NCI-H524 (cell line): ENCODE measurements around the gene CPVL.
A peak's percentile ranks its signal among the peaks of the same experiment; 100 is the strongest.

Experiments used
- DNase-seq, 2 experiments: peaks; one replicate each; lab custom pipeline; 2025; lab: John Stamatoyannopoulos, UW

The CPVL gene

DNA sequence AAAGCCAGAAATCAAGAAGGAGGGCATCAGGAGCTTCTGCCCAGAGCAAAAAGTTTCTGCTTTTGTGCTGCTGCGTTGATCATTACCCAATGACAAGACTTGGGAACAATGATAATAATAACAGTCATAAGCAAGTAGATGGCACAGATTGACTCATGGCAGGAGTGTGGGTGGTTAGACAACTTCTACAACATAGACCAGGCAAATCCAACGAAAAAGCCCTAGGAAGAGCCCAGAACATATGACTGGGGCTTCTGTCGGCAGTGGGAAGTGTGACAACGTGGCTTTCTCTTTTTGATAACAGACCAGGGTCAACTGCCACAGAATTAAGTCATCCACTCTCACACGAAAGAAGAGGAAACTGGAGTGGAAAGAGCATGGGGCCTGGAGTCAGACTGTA, 102.8 kb downstream of the CPVL start:
- DNase-seq: no peak

DNA sequence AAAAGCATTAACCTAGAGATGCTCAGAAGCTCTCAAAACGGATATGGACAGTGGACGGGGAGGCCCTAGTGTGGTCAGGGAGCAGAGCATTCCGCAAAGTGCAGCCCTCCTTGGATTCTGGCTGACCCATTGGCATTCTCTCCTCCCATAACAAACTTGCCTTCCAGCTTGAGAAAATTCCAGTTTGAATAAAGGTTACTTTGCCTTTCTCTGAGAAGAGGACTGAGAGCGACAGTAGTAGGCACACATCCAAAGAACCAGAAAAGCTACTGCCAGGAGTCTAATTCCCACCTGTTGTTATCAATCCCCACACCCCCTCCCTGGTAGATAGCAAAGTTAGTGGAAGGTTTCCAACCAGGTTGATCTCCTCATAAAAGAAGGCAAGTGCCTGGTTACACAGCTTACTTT, 103.5 kb downstream of the CPVL start:
- no peak for DNase-seq

DNA sequence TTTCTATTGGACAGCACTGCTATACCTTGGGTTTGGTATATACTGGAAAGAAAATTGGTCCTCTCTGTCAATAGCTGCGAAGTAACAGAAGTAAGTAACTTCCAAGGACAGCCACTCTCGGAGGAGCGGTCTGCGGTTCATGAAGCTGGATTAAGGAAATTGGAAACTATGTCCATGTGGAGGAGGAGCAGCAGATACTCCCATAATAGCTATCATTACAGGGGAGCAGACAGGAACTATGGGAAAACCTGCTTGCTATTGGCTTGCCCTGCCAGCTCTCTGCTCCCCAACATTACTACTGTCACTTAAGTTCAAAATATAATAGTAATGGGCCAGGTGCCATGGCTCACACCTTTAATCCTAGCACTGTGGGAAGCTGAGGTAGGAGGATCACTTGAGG, 104.3 kb downstream of the CPVL start:
- no peak for DNase-seq

DNA sequence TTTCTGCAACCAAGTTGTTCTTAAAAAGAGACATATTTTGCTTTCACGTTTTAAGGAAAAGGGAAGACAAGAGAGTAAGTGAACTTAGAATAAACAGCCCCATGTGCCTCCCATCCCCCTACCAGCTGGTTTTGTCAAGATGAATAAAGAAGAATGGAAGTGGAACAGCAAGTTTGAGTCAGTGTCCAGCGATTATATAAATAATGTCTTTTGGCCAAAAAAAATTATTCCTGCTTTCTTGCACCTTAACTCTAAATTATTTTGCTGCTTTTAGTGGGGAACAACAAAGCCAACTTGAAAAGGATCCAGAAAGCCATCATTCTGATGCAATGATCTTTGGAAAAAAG, 105.8 kb downstream of the CPVL start:
- DNase-seq: no peak

DNA sequence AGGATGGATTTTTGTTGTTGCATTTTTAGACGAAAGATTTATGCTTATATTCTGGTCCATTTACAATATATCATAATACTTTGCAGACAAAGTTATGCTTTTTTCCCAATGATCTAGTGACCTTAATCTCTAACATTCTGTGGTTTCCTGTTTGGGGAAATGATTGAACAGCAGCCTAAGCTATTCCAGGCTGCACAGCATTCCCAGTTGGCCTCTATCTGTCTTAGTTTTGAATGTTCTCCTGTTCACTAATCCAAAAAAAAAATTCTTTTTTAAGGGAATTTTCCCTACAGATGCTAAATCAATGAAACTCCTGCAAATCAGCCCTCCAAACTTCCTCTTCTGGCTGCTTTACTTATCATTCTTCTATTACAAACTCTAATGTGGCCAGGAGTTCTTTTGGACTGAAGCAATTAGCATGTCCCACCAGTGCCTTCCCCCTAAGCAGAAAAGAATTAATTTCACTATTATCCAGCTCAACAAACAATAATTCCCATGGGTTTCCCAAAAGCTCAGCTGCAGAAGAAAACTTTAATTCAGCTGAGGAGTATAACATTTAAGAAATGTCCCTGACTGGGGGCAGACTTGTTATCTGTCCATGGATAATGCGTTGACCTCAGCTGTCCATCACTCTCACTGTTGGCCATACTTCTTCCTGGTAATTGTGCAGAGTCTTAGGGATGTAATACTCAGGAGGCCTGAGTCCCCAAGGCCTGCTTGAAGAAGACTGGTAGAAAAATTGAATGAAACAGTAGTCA, 106.3 kb downstream of the CPVL start:
- DNase-seq: no peak

DNA sequence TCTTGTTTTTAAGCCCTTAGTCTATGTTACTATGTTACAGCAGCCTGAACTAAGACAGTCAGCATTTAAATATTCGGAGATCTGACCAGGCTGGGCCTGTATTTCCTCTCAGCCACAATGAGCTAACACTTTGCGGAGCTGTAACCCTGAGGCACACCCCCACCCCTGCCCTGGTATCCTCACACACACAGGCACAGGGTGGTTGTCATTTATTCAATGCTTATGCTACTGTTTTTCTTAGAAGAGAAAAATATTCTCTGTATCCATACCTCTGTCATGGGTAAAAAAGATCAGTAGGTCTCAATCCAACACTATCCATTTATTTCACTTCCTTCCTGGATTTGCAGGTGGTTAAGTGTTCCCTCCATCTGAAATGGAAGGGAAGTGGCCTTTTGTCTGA, 107.9 kb downstream of the CPVL start:
- DNase-seq: no peak

DNA sequence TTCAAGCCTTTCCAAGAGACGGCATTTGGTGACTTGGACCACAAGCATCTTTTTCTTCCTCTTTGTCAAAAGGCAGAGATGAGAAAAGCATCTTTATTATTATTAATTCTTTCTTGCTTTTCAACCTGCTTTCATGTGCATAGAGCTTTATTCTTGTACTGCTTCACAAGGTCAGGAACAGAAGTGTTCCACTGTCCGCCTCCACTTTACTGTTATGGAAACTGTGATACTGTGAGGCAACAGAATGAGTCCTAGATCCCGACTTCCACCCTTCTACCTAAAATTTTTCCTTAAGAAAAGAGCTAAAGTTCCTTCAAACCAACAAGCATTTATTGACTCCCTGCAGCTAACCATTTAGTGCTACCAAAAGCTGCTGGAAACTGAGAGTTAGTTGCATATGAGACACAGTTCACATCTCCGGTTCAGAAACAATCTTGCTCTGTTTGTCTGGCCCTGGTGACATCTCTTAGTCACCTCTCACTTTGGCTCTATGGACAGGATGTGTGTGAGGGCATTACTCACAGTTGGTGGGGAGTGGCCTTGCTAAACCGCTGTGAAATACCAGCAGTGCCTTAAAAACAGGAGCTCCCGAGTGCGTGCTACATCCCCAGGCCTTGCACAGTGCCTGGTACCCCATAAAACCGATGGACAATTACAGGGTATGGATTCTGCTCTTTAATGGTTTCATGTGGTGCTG, 111.1 kb downstream of the CPVL start:
- no peak for DNase-seq

DNA sequence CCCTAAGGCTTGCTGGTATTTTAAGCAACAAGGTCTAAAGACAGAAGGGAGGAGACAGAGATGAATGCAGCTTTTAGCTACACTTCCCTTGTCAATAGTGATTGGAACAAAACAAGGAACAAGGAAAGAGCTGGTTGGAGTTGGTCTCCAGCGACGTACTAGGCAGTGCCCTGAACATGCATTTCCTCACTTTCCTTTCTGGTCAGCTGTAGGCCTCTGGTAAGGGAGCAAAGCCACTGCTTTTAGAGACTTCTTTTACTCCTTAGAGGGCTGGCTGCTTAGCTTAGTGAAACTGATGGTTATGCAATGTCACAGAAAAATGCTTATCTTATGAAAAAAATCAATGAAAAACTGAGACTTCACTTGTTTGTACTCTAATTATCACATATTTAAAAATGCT, 112.8 kb downstream of the CPVL start:
- no peak for DNase-seq

DNA sequence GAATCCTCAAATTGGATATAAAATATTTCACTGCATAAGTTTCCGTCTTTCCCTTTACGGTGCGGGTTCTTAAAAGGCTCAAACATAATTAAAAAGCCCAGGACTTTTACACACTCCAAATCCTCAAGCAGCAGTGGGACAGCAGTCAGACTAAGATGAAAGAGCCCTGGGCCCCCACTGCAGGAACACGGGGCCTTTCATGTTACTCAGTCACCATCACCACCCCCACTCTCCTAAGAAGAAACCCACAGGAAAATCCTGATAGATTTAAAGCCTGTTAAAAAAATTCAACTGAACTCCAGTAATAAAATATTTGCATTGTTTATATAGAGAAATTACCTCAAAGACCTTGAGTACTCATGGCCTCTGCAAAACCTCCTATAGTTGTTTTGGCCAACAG, 114.2 kb downstream of the CPVL start:
- DNase-seq: no peak

DNA sequence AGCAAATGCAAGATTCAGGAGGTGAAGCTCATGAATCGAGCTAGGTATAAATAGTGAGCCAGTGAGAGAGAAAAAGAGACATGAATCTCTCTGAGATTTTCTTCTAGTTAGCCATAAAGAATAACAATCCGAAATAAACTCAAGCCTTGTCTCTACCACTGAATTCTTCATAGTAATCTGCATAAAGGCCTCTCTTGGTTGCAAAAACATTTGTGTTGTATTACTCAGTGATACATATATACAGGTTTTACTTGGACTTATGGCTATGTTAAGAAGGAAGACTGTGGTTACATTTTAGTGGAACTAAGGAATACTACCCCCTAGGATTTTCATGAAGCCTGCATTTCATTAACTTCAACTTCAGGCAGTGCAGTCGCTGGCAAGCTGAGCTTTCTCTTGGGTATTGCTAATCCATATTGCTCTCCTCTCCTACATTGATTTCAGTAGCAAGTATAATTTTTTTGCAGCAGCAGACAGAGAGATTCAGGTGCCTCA, 115.5 kb downstream of the CPVL start:
- DNase-seq: no peak

DNA sequence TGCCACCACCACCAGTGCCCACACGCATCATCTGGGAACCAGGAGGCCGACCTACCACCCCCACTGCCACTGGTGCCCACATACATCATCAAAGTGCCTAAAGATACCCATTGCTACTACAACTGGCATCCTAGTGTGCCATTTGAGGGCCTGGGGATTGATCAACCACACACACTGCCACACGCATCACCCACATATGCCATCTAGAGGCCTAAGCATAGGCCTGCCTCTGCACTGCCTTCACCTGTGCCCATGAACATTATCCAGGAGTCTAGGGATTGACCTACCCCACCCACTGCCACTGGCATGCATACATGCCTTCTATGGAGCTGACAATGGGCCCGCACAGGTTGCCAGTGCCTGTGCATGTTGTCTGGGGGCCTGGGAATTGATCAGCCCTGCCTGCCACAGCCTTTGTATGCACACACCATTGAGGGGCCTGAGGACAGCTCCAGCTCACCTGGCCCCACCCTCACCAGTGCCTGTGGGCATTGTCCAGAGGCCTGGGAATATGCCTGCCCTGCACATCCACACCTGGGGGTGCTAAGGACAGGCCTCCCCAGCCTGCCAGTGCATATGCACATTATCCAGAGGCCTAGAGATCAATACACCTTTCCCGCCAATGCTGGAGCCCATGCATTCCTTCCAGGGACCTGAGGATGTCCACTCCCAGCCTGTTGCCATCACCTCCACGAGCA, 123.9 kb downstream of the CPVL start:
- no peak for DNase-seq

DNA sequence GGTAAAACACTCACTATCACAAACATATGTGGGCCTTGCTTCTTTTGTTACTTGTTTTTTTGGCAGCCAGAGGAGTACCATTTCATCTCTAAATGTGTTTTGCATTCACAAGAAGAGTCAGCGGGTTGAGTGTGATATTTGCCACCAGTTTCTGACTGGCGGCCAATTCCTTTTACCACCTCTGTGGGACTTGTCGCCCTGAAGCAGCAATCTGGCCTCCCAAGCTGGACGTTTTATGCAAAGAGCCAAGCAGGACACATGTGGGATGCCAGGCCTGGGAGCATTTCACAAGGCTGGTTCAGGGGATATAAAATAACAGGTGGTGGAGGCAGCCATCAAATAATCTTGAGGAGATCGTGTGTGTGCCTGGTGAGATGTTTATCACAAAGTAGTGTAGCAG, 126.4 kb downstream of the CPVL start:
- DNase-seq: peak; percentile 59 to 72

DNA sequence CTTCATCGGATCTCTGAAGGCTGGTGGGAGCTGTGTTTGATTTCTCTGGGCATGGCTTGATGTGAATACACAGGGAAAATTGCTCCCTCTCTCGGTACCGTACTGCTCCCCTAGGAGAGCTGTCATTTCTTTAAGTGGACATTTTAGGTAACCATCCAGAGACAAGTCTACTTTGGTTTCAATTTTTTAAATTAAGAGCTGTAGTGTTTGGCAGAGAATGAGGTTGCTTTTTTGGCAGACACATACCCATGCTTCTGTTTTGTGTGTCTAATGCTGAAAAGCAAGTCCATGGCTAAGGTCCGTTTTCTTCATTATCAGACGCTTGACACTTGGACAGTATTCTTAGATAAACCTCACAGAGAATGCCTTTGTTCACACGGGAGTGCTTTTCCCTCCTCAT, 127.0 kb downstream of the CPVL start:
- no peak for DNase-seq

DNA sequence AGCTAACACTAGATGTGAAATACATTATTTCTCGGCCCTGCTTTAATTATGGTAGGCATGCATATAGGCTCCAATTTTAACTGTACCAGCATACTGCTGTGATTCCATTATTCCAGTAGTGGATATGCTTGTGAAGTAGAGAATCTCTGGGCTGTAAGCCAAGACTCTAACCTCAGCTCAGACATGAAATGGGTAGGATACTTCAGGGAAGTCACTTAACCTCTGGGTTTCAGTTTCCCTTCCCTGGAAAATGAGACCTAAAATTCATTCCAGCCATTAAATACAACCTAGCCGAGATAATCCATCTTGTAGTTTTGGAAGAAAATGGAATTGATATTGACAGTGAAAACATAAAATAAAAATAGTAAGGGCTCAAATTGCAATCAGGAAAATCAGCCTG, 128.6 kb downstream of the CPVL start:
- DNase-seq: no peak

DNA sequence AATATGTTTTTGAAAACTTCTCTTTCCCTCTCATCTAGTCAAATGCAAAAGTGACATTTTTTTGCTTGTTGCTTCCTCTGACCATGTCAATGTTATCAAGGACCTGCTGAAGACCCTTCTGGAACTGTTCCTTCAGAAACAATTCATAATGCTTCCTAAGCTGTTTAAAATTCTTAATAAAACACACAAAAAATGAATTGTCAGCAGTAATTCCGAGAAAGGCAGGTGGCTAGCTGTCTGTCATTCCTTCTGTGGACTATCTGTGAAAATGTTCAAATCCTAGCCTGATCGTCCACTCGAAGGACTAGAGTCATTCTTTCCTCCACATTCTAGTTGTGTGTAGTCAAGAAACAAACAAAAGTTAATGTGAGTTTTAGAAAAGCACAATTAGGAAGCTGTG, 131.6 kb downstream of the CPVL start:
- no peak for DNase-seq

DNA sequence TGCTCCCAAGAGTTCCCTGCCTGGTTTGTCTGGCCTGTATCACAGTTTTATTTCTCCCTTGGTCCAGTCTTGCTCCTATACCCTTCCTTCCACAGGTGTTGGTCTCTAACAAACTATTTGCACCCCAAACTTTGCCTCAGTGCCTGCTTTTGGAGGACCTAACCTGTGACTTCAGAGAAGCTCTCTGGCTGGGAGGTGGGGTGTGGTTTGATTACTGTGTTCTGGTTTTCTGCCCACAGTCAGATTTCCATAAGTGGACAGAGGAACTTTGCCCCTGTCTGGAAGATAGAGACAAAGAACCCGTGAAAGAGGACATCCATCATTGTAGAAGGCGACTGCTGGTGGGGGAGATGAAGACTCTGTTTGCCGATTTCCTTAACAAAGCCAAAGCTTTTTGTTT, 132.4 kb downstream of the CPVL start:
- DNase-seq: no peak

DNA sequence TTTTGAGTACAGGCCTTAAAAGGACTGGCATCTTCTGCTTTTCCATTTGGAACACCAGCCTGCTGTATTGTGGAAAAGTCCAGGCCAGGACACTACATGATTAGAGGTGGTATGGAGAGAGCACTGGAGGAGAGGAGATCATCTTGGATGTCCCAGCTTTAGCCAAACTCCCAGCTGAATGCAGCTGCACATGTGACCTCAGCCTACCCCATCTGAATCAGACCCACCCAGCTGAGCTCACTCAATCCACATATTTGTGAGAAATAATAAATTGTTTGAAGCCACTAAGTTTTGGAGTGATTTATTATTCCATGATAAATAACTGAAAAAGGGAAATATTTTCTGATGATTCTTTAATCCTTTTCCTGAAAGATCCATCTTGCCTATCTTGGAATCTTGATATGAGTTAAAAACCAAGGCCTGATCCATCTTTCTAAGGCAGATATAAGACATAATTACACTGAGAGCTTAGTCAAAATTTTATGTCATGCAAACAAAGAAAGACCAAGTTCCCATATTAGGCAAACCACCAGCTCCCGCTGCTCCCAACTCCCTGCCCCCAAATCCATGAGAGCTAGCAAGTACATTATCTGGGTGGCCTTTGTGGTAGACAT, 133.1 kb downstream of the CPVL start:
- no peak for DNase-seq

DNA sequence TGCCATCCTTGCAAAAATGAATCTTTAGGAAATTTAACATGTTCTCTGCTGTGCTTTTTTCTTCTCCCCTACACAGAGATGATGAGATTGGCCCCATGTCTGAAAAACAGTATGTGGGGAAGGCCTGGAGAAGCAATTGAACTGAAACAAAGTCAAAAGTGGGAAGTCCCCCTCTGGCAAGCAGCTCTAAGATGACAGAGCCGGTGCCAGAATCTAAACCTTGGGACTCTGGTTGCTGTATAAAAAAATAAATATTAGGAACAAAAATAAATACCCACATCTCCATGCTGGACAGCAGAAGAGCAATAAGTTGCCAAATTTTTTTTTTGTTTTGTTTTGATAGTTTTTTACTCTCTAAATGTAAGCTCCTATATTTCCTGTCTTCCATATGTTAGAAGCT, 136.4 kb downstream of the CPVL start:
- no peak for DNase-seq

DNA sequence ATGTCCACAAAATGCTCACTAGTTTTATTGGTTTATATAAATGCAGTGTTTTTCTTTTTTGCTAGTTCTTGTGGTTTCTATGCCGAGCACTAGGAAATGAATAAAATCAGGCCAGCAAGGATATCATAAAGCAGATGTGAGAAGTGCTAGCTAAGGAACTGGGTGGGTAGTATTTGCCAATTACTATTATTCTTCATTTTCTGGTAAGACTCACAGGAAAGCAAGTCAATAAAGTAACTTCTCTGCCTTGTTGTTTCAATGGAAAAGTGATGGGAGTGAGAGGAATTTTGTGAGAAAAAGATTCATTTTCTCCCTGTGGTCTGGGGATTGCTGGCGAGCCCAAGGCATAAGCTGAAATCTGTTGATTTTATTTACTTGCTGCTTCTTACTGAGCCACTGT, 137.7 kb downstream of the CPVL start:
- DNase-seq: no peak

DNA sequence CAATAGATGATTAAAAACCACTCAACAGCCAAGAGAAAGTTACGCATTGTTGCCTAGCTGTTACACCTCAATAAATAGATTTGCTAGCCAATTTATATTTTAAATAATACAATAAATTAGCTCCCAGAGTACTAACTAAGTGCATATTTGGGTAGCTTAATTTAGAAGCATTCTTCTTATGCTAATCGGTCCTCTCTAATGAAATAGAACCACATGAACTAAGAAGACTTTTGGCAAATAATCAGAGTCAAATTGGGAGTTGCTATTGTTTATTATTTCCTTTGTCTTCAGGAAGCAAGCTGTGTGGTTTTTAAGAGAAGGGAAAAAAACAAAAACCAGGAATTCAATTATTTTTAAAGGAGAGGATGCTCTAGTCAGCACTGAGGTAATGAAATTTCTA, 139.2 kb downstream of the CPVL start:
- no peak for DNase-seq

DNA sequence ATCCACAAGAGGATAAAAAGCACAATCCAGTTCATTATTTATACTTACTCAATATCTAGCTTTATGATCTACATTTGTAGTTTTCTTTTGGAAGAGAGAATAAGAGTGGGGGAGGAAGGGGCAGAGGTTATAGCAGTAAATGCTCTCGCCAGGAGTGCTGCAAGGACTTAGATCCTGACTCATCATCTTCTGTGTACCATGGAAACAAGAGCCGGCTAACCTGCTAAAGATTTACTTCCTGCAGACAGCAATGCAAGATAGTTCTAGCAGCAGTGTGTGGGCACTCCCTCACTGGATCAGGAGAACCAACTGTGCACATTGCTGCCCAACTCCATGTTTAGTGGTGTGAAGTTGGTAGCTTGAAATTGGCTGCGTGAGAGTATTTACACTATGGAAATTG, 140.5 kb downstream of the CPVL start:
- DNase-seq: no peak

DNA sequence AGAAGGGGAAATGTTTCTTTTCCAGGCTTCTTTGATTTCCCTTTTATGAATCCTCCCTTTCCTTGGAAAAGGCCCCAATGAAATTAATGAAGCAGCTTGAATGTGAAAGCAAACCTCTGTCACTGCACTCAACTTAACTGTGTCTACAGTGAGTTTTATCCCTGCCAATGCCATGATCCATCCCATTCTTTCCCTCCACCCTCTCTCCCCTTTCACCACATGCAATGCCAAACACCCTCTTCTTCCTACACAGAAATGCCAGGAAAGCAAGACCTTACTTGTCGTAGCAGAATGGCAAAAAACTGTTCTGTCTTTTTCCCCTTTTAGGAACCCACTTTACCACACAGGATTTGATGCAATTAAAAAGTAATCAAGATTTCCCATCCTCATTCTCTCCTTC, 140.9 kb downstream of the CPVL start:
- no peak for DNase-seq

DNA sequence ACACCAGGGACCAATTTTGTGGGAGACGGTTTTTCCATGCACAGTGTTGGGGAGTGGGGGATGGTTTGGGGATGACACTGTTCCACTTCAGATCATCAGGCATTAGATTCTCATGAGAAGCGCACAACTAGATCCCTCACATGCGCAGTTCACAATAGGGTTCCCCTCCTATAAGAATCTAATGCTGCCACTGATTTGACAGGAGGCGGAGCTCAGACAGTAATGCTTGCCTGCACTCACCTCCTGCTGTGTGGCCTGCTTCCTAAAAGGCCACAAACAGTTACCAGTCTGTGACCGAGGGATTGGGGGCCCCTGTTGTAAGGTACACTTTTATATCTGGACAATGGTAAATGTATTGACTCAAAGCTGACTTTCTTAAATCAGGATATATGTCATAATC, 142.6 kb downstream of the CPVL start:
- no peak for DNase-seq
